ENCODE data around the gene CUL7. TPM values are rescaled to one million over a fixed set of nuclear protein-coding genes. Genes with fewer than 3 reads are reported as not detected.

Gene CUL7
- total RNA-seq, 4 donors from 2014 or later = 6.4 to 65.1 (median 18.9) TPM

GRCh38 chr6:43077333-43077809 lies 23.7 kb upstream of the CUL7 start:
- TF ChIP-seq CTCF (IDR thresholded peaks at IDR 0.05) (no peak), POLR2A (IDR thresholded peaks at IDR 0.05) (no peak)
- peaks cover 0 to 4% of the 10 kb centered on the region in 2 donors for H3K4me1 ChIP-seq
- intact Hi-C loops (cut with DNase I; ENCODE audit: low total_unique reads) = loop anchor here (10.0 kb wide), 1 partner anchor 47 kb away; no protein-coding TSS in a partner anchor
- H3K27ac ChIP-seq = peak overlapping the region; percentile 85 to 94
- H3K27me3 ChIP-seq = no peaks in the 10 kb centered on the region
- peak overlapping the region; percentile 69 to 80 for H3K4me3 ChIP-seq
- no peak for DNase-seq
- no peaks in the 10 kb centered on the region for H3K36me3 ChIP-seq
- no peaks in the 10 kb centered on the region for H3K9me3 ChIP-seq

GRCh38 chr6:43076464-43077332 lies 23.0 kb upstream of the CUL7 start:
- H3K36me3 ChIP-seq = no peaks in the 10 kb centered on the region
- H3K27me3 ChIP-seq = no peaks in the 10 kb centered on the region
- intact Hi-C loops (cut with DNase I; ENCODE audit: low total_unique reads) = loop anchor here (10.0 kb wide), 1 partner anchor 48 kb away; no protein-coding TSS in a partner anchor
- peaks cover 0 to 4% of the 10 kb centered on the region in 2 donors for H3K4me1 ChIP-seq
- H3K4me3 ChIP-seq = peak overlapping the region; percentile 69 to 80
- H3K27ac ChIP-seq = peak overlapping the region; percentile 85 to 94
- peak; percentile 47 for DNase-seq
- no peak for TF ChIP-seq POLR2A (IDR thresholded peaks at IDR 0.05)
- no peaks in the 10 kb centered on the region for H3K9me3 ChIP-seq

- DNase-seq = peak; percentile 69 to 79
- peak within 1 kb of the TSS; percentile 69 to 80 for H3K4me3 ChIP-seq
- no peaks in the 10 kb centered on the region for H3K9me3 ChIP-seq
- peak within 1 kb of the TSS; percentile 85 to 94 for H3K27ac ChIP-seq
- H3K27me3 ChIP-seq = no peaks in the 10 kb centered on the region
- peak in 1 of 2 donors; percentile 60 for TF ChIP-seq POLR2A (IDR thresholded peaks at IDR 0.05)
- no peak for TF ChIP-seq CTCF (IDR thresholded peaks at IDR 0.05)
- intact Hi-C loops (cut with DNase I; ENCODE audit: low total_unique reads) = loop anchor here (10.0 kb wide), 1 partner anchor 49 kb away; no protein-coding TSS in a partner anchor
- H3K4me1 ChIP-seq = peaks cover 0 to 4% of the 10 kb centered on the region in 2 donors
- no peaks in the 10 kb centered on the region for H3K36me3 ChIP-seq
Observed at GRCh38 chr6:43075670-43076463, 22.2 kb upstream of the CUL7 start, which contains the start of gene PTK7. Gene PTK7 (plus strand): TSS chr6:43076314. CDS start chr6:43076489, 175 bp downstream.

GRCh38 chr6:43074847-43075669 lies 21.4 kb upstream of the CUL7 start:
- intact Hi-C loops (cut with DNase I; ENCODE audit: low total_unique reads) = loop anchor here (10.0 kb wide), 1 partner anchor 50 kb away; no protein-coding TSS in a partner anchor
- peak overlapping the region; percentile 85 to 94 for H3K27ac ChIP-seq
- peak; percentile 88 to 92 for DNase-seq
- H3K27me3 ChIP-seq = no peaks in the 10 kb centered on the region
- H3K4me1 ChIP-seq = peaks cover 0 to 4% of the 10 kb centered on the region in 2 donors
- peak overlapping the region; percentile 69 to 80 for H3K4me3 ChIP-seq
- H3K9me3 ChIP-seq = no peaks in the 10 kb centered on the region
- TF ChIP-seq POLR2A (IDR thresholded peaks at IDR 0.05) (no peak), CTCF (IDR thresholded peaks at IDR 0.05) (no peak)
- no peaks in the 10 kb centered on the region for H3K36me3 ChIP-seq
